Measurements from ENCODE around the gene NDUFB6. TPM values are rescaled to one million over a fixed set of nuclear protein-coding genes. Genes with fewer than 3 reads are reported as not detected.

NDUFB6 gene
- total and polyA plus RNA-seq, 10 of the 15 experiments (the other 5 are each of a cell fraction or from before 2014, with no cell fraction given) = 26.3 to 269 (median 61.4) TPM

DNA sequence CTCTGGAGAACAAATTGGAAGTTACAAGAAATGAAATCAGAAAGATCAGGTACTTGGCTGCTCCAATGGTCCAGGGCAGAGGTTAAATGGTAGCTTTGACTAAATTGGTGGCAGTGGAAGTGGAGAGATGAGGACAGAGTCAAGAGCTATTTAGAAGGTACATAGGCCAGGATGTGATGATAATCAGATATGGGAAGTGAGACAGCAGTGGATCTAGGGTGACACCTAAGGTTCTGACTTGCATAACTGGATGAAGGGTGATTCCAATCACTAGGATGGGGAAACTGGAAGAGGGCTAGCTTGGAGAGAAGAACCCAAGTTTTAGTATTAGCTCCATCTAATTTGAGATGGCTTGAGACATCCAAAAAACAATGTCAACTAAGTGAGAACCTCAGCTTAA, 24.0 kb upstream of the NDUFB6 start (continued):
- TF ChIP-seq USF1 (IDR thresholded peaks at IDR 0.05; ENCODE audit: borderline replicate concordance, extremely low read length, insufficient read depth, low read depth, low read length) (no peak), DPF2 (IDR thresholded peaks at IDR 0.05) (no peak), MYC (IDR thresholded peaks at IDR 0.05; ENCODE audit: insufficient read depth, insufficient read length, insufficient replicate concordance, low read length, severe bottlenecking) (no peak), ZNF274 (IDR thresholded peaks at IDR 0.05; ENCODE audit: insufficient read depth, insufficient read length) (no peak), NFYA (IDR thresholded peaks at IDR 0.05; ENCODE audit: borderline replicate concordance, low read depth, low read length) (no peak), TAF1 (IDR thresholded peaks at IDR 0.05; ENCODE audit: borderline replicate concordance, low read depth, low read length) (no peak), IRF3 (IDR thresholded peaks at IDR 0.05) (no peak)

GRCh38 chr9:32596096-32596865, 23.3 kb upstream of the NDUFB6 start:
- CTCF ChIA-PET = interaction anchor here (1.0 to 1.1 kb wide), 2 partner anchors 10 to 217 kb away, joined by 4 read pairs; no protein-coding TSS in a partner anchor
- Histone ChIP-seq H3K36me3 (ENCODE audit: control insufficient read depth in 2 of 2, insufficient read depth in 2 of 2, low read length in 1 of 2) (no peaks in the 10 kb centered on the region), H3K4me3 (no peak overlapping the region), H3K9ac (ENCODE audit: control insufficient read depth, insufficient read depth, low read length) (no peak overlapping the region), H3K27me3 (replicated peaks in 1 of 2; ENCODE audit: control insufficient read depth in 2 of 2, insufficient read depth in 2 of 2, low read length in 1 of 2) (no peaks in the 10 kb centered on the region), H2AFZ (ENCODE audit: control insufficient read depth, low read depth, low read length) (no peak overlapping the region), H3K9me3 (replicated peaks; ENCODE audit: control insufficient read depth, insufficient read depth, low read length) (no peaks in the 10 kb centered on the region), H3K27ac (ENCODE audit: control insufficient read depth, insufficient read depth) (no peak overlapping the region), H3K4me2 (ENCODE audit: control insufficient read depth, insufficient read depth) (no peak overlapping the region), H4K20me1 (ENCODE audit: control insufficient read depth, insufficient read depth) (no peaks in the 10 kb centered on the region), H3K79me2 (ENCODE audit: control insufficient read depth, insufficient read depth, low read length) (no peaks in the 10 kb centered on the region), H3K4me1 (ENCODE audit: control insufficient read depth, insufficient read depth, low read length) (no peaks in the 10 kb centered on the region)
- FAIRE-seq = peak; percentile 18
- no TSS peak for BruUV-seq (replicated peaks)
- DNase-seq (ENCODE audit: low read depth, low spot score) = no peak
- RAD21 ChIA-PET (ENCODE audit: unreplicated experiment) = no interaction called here
- POLR2A ChIA-PET = no interaction called here
- intact Hi-C loops (cut with micrococcal nuclease; ENCODE audit: unreplicated experiment) (no loop called here), in situ Hi-C loops (cut with MboI) (no loop called here)
- SMC1A ChIA-PET (ENCODE audit: uncharacterized antibody, unreplicated experiment) = no interaction called here
- ATAC-seq = no peak
- WGBS (ENCODE audit: insufficient coverage, insufficient replicate concordance, low lambda C conversion rate, missing lambda C conversion rate) = 26% methylated on average over 4 of the region's 4 CpGs
- TF ChIP-seq MTA2 (IDR thresholded peaks at IDR 0.05; ENCODE audit: low read depth) (no peak), MYB (IDR thresholded peaks at IDR 0.05; ENCODE audit: borderline replicate concordance, low read depth, low read length) (no peak), ZZZ3 (IDR thresholded peaks at IDR 0.05; ENCODE audit: control insufficient read depth, insufficient read length, low read depth) (no peak), SUZ12 (IDR thresholded peaks at IDR 0.05; ENCODE audit: unreplicated experiment) (no peak), HDAC2 (IDR thresholded peaks at IDR 0.05) (no peak), RAD21 (IDR thresholded peaks at IDR 0.05; ENCODE audit: insufficient read depth, low read depth, low read length) (no peak), FOS (IDR thresholded peaks at IDR 0.05; ENCODE audit: borderline replicate concordance, extremely low read depth, insufficient read length) (no peak), KDM1A (IDR thresholded peaks at IDR 0.05; ENCODE audit: borderline replicate concordance) (no peak), ATF7 (IDR thresholded peaks at IDR 0.05; ENCODE audit: low read depth) (no peak), SMARCA5 (IDR thresholded peaks at IDR 0.05) (no peak)
- TF ChIP-seq, protein P1, sequence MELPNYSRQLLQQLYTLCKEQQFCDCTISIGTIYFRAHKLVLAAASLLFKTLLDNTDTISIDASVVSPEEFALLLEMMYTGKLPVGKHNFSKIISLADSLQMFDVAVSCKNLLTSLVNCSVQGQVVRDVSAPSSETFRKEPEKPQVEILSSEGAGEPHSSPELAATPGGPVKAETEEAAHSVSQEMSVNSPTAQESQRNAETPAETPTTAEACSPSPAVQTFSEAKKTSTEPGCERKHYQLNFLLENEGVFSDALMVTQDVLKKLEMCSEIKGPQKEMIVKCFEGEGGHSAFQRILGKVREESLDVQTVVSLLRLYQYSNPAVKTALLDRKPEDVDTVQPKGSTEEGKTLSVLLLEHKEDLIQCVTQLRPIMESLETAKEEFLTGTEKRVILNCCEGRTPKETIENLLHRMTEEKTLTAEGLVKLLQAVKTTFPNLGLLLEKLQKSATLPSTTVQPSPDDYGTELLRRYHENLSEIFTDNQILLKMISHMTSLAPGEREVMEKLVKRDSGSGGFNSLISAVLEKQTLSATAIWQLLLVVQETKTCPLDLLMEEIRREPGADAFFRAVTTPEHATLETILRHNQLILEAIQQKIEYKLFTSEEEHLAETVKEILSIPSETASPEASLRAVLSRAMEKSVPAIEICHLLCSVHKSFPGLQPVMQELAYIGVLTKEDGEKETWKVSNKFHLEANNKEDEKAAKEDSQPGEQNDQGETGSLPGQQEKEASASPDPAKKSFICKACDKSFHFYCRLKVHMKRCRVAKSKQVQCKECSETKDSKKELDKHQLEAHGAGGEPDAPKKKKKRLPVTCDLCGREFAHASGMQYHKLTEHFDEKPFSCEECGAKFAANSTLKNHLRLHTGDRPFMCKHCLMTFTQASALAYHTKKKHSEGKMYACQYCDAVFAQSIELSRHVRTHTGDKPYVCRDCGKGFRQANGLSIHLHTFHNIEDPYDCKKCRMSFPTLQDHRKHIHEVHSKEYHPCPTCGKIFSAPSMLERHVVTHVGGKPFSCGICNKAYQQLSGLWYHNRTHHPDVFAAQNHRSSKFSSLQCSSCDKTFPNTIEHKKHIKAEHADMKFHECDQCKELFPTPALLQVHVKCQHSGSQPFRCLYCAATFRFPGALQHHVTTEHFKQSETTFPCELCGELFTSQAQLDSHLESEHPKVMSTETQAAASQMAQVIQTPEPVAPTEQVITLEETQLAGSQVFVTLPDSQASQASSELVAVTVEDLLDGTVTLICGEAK (IDR thresholded peaks at IDR 0.05; ENCODE audit: borderline replicate concordance) = no peak

Data from GM12878 (cell line).